Mucosa of stomach (tissue), 1 donor: Measurements from ENCODE around the gene AEN.
"Not testable (repeated sequence)": the region's sequence is repeated elsewhere in the genome, so short reads cannot be mapped to it uniquely, and the experiment has no call there.

ENCODE experiments used
- H3K27me3 ChIP-seq: one replicate; pipeline ENCODE4 v1.7.0; 2013; ENCODE audit warnings: mild to moderate bottlenecking, low read length; ENCODE audit not compliant: control insufficient read depth, insufficient read depth
- H3K36me3 ChIP-seq: one replicate; pipeline ENCODE4 v1.7.0; 2013; ENCODE audit warnings: low read length; ENCODE audit not compliant: control insufficient read depth, insufficient read depth
- H3K4me1 ChIP-seq: one replicate; pipeline ENCODE4 v1.7.0; 2013; ENCODE audit warnings: mild to moderate bottlenecking, low read length; ENCODE audit not compliant: control insufficient read depth, insufficient read depth
- H3K4me3 ChIP-seq: one replicate; pipeline ENCODE4 v1.7.0; 2013; ENCODE audit warnings: low read length
- H3K9ac ChIP-seq: one replicate; pipeline ENCODE4 v1.7.0; 2013; ENCODE audit warnings: mild to moderate bottlenecking, low read length, moderate library complexity
- H3K9me3 ChIP-seq: one replicate; pipeline ENCODE4 v1.7.0; 2013; ENCODE audit warnings: mild to moderate bottlenecking, low read length, moderate library complexity; ENCODE audit not compliant: control insufficient read depth
- donor health status: Pancreatic carcinoma.

Gene AEN

GRCh38 chr15:88637841-88638625 lies 16.9 kb downstream of the AEN start:
- Histone ChIP-seq H3K4me1 (peaks cover 53% of the 10 kb centered on the region), H3K9me3 (no peaks in the 10 kb centered on the region), H3K9ac (peak overlapping the region; percentile 92), H3K36me3 (no peaks in the 10 kb centered on the region), H3K27me3 (no peaks in the 10 kb centered on the region), H3K4me3 (peak overlapping the region; percentile 70)

GRCh38 chr15:88638626-88639372 lies 17.7 kb downstream of the AEN start, which contains the start of gene ISG20:
Gene ISG20 (plus strand): TSS chr15:88639016. CDS start chr15:88639367, 351 bp downstream.
- H3K36me3 ChIP-seq: no peaks in the 10 kb centered on the region
- no peaks in the 10 kb centered on the region for H3K9me3 ChIP-seq
- peak within 1 kb of the TSS; percentile 92 for H3K9ac ChIP-seq
- no peaks in the 10 kb centered on the region for H3K27me3 ChIP-seq
- peaks cover 53% of the 10 kb centered on the region for H3K4me1 ChIP-seq
- H3K4me3 ChIP-seq: peak within 1 kb of the TSS; percentile 70

- Histone ChIP-seq H3K27me3 (no peaks in the 10 kb centered on the region), H3K9ac (no peak overlapping the region), H3K4me1 (peaks cover 44% of the 10 kb centered on the region), H3K9me3 (no peaks in the 10 kb centered on the region), H3K4me3 (no peak overlapping the region), H3K36me3 (no peaks in the 10 kb centered on the region)
Observed at GRCh38 chr15:88641959-88642452, 20.9 kb downstream of the AEN start.

GRCh38 chr15:88642514-88642913 lies 21.4 kb downstream of the AEN start:
- H3K27me3 ChIP-seq, H3K4me3 ChIP-seq, H3K9ac ChIP-seq, H3K9me3 ChIP-seq, H3K36me3 ChIP-seq: not testable (repeated sequence)
- peaks cover 44% of the 10 kb centered on the region for H3K4me1 ChIP-seq

- no peaks in the 10 kb centered on the region for H3K27me3 ChIP-seq
- no peak overlapping the region for H3K9ac ChIP-seq
- H3K9me3 ChIP-seq: no peaks in the 10 kb centered on the region
- peaks cover 47% of the 10 kb centered on the region for H3K4me1 ChIP-seq
- no peaks in the 10 kb centered on the region for H3K36me3 ChIP-seq
- no peak overlapping the region for H3K4me3 ChIP-seq
Observed at GRCh38 chr15:88644741-88645140, 23.6 kb downstream of the AEN start.

- Histone ChIP-seq H3K9me3 (no peaks in the 10 kb centered on the region), H3K4me1 (peaks cover 42% of the 10 kb centered on the region), H3K36me3 (no peaks in the 10 kb centered on the region), H3K27me3 (no peaks in the 10 kb centered on the region), H3K4me3 (no peak overlapping the region), H3K9ac (no peak overlapping the region)
Observed at GRCh38 chr15:88645171-88646087, 24.3 kb downstream of the AEN start.

GRCh38 chr15:88646088-88646405 lies 24.9 kb downstream of the AEN start:
- no peak overlapping the region for H3K9ac ChIP-seq
- H3K4me3 ChIP-seq: no peak overlapping the region
- no peaks in the 10 kb centered on the region for H3K36me3 ChIP-seq
- H3K9me3 ChIP-seq: no peaks in the 10 kb centered on the region
- peaks cover 37% of the 10 kb centered on the region for H3K4me1 ChIP-seq
- H3K27me3 ChIP-seq: no peaks in the 10 kb centered on the region

- no peaks in the 10 kb centered on the region for H3K36me3 ChIP-seq
- H3K9ac ChIP-seq: no peak overlapping the region
Observed at GRCh38 chr15:88646951-88647350, 25.8 kb downstream of the AEN start.

GRCh38 chr15:88647351-88648105 lies 26.4 kb downstream of the AEN start:
- Histone ChIP-seq H3K9ac (peak overlapping the region; percentile 60), H3K27me3 (no peaks in the 10 kb centered on the region), H3K36me3 (no peaks in the 10 kb centered on the region), H3K4me1 (peaks cover 35% of the 10 kb centered on the region), H3K4me3 (peak overlapping the region; percentile 16), H3K9me3 (no peaks in the 10 kb centered on the region)

More at GRCh38 chr15:88646951-88647350, 25.8 kb downstream of the AEN start:
- Histone ChIP-seq H3K4me1 (peaks cover 35% of the 10 kb centered on the region), H3K9me3 (no peaks in the 10 kb centered on the region), H3K4me3 (no peak overlapping the region), H3K27me3 (no peaks in the 10 kb centered on the region)

GRCh38 chr15:88648357-88649214 lies 27.4 kb downstream of the AEN start:
- Histone ChIP-seq H3K4me1 (peaks cover 35% of the 10 kb centered on the region), H3K4me3 (peak overlapping the region; percentile 16), H3K9ac (peak overlapping the region; percentile 60), H3K36me3 (no peaks in the 10 kb centered on the region), H3K27me3 (no peaks in the 10 kb centered on the region), H3K9me3 (no peaks in the 10 kb centered on the region)
